GM12865 (cell line): ENCODE measurements around the gene RAB27A.

Source experiments
- DNase-seq: peaks from one replicate; pipeline ENCODE4 v3.0.0; 2010; ENCODE audit warnings: low read depth
- H3K4me3 ChIP-seq: 2 replicates; pipeline ENCODE4 v1.5.1; 2011; ENCODE audit warnings: mild to moderate bottlenecking, low read depth, low read length, control low read depth
- CTCF ChIP-seq: IDR thresholded peaks from 2 replicates; pipeline ENCODE4 v1.5.1; 2011; ENCODE audit warnings: low read length, control low read depth, low read depth, inconsistent platforms; ENCODE audit not compliant: insufficient read depth; ENCODE audit errors: missing control alignments

The RAB27A gene

GRCh38 chr15:55240125-55240760, 49.4 kb downstream of the RAB27A start:
- no peak overlapping the region for H3K4me3 ChIP-seq
- TF ChIP-seq CTCF = no peak
- no peak for DNase-seq

GRCh38 chr15:55239440-55240124, 50.0 kb downstream of the RAB27A start:
- no peak for DNase-seq
- no peak for TF ChIP-seq CTCF
- H3K4me3 ChIP-seq = no peak overlapping the region

- no peak for DNase-seq
- H3K4me3 ChIP-seq = no peak overlapping the region
- TF ChIP-seq CTCF = no peak
These were observed 50.7 kb downstream of the RAB27A start for GRCh38 chr15:55238877-55239276.

- DNase-seq = no peak
- H3K4me3 ChIP-seq = no peak overlapping the region
- TF ChIP-seq CTCF = no peak
These were observed 52.1 kb downstream of the RAB27A start for GRCh38 chr15:55237219-55238130.

GRCh38 chr15:55235546-55236036, 54.0 kb downstream of the RAB27A start:
- no peak for TF ChIP-seq CTCF
- H3K4me3 ChIP-seq = no peak overlapping the region
- no peak for DNase-seq

GRCh38 chr15:55234800-55235104, 54.9 kb downstream of the RAB27A start:
- no peak for TF ChIP-seq CTCF
- no peak overlapping the region for H3K4me3 ChIP-seq
- DNase-seq = no peak
